NCI-H1092 (cell line): ENCODE measurements around the gene SGSH.
A peak's percentile ranks its signal among the peaks of the same experiment; 100 is the strongest.
"Not testable (repeated sequence)": the region's sequence is repeated elsewhere in the genome, so short reads cannot be mapped to it uniquely, and the experiment has no call there.

Source experiments
- DNase-seq: peaks from one replicate; lab custom pipeline; 2025; lab: John Stamatoyannopoulos, UW

SGSH gene

DNA sequence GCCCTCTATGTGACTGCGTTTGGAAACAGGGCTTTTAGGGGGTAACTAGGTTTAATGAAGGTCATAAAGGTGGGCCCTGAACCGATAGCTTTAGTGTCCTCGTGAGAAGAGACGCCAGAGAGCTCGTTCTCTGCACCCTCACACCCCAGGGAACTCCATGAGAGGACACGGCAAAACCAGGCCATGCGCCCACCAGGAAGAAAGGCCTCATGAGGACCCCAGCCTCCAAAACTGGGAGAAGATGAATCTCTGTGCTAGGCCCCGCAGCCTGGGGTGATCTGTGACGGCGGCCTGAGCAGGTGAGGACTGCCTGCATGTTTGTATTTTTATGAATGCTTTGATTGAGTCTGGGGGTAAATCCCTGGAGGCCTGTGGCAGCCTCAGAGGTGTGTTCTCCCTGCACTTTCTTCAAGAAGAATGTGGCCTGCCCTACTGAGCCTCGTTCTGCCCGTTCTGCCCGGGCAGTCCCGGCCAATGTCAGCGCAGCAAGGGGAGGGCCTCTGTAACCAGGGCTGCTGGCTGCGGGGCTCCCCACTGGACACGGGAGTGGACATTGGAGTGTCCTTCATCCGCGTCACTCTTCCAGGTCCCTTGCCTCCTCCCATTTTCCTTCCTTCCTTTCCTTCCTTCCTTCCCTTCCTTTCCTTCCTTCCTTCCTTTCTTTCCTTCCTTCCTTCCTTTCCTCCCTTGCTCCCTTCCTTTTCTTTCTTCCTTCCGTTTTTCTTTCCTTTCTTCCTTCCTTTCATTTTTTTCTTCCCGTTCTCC is 33.7 kb upstream of the SGSH start:
- DNase-seq = no peak

DNA sequence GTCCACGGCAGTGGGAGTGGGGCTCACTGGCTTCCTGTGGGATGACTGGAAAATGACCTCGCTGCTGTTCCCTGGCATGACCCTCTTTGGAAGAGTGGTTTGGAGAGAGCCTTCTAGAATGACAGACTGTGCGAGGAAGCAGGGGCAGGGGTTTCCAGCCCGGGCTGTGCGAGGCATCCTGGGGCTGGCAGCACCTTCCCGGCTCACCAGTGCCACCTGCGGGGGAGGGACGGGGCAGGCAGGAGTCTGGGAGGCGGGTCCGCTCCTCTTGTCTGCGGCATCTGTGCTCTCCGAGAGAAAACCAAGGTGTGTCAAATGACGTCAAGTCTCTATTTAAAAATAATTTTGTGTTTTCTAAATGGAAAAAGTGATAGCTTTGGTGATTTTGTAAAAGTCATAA is 32.7 kb upstream of the SGSH start:
- peak; percentile 34 for DNase-seq

DNA sequence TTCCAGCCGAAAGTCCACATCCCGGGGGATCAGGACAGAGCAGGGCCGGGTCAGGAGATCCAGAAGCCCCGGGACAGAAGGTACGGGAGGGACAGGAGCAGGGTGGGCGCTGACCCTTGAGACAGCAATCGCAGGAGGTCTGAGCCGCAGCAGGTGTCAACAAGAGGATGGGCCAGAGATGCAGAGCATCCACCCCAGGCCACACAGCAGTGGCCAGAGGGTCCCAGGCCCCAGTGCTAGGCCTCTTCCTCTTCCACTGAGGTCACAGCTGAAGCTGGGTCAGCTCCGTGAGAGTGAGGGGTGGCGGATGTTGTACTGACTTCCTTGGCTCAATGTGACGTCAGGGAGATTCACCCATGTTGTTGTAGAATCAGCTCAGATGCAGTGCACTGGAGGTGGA is 31.8 kb upstream of the SGSH start:
- no peak for DNase-seq

GRCh38 chr17:80248894-80249710 is 29.0 kb upstream of the SGSH start:
- DNase-seq = no peak

DNA sequence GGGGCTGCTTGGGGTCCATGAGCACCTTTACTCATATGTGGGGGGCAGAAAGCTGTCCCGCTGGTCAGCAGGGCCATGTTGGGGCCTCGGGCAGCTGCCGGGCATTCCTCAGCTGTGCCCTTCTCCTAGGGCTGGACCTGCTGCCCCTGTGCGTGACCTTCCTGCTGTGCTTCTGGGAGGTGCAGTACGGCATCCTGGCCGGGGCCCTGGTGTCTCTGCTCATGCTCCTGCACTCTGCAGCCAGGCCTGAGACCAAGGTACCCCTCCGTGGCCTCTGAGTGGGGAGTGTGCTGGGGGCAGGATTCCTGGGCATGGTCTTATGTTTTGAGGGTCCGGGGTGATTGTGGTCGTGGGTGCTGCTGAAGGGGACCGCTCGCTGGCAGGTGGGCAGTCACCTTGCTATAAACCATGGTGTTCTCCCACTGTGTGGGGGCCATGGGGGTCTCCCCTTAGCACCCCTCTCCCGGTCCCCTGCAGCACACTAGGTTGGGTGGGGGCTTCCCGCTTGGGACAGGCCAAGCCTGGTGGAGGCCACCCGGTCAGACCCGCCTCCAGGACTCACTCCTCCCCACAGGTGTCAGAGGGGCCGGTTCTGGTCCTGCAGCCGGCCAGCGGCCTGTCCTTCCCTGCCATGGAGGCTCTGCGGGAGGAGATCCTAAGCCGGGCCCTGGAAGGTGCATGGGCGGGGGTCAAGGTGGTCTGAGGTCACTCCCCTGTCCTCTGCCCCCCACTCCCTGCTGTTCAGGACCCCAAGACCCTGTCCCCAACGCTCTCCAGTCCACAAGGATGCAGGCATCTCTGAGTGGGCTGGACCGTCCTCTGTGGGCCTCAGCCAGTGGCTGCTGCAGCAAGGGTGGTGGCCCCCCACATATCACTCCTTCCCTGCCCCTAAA is 28.1 kb upstream of the SGSH start:
- DNase-seq = no peak

DNA sequence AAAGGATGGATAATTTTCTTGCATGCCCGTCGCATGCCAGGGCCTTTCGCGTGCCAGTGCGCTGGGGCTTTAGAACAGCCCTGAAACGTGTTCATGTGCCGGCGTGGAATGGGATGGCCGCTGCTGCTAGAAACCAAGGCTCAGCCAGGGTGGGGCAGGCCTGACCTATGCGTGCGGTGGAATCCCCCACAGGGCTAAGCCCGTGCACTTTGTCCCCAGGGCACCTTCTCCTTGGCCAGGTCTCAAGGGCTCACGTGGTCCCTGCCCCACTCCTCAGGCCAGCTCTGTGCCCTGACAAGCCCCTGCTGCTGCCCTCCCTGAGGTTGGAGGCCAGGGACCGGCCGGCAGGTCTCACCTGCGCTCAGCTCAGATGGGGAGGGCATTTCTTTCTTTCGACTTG is 27.4 kb upstream of the SGSH start:
- no peak for DNase-seq

GRCh38 chr17:80246726-80247125 is 26.6 kb upstream of the SGSH start:
- no peak for DNase-seq

DNA sequence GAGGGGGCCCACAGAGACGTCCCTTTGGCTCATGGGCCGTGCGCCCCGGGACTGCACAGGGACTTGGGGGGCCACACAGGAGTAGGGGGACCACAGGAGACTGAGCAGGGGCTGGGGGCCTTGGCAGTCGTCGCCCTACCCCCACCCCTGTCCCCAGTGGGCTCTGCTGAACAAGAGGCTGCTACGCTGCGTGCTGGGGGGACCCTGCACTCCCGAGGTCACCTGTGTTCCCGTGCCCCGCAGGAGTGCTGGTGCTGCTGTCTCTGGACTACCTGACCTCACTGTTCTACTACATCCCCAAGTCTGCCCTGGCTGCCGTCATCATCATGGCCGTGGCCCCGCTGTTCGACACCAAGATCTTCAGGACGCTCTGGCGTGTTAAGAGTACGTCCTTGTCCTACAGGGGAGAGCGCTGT is 26.1 kb upstream of the SGSH start:
- no peak for DNase-seq

DNA sequence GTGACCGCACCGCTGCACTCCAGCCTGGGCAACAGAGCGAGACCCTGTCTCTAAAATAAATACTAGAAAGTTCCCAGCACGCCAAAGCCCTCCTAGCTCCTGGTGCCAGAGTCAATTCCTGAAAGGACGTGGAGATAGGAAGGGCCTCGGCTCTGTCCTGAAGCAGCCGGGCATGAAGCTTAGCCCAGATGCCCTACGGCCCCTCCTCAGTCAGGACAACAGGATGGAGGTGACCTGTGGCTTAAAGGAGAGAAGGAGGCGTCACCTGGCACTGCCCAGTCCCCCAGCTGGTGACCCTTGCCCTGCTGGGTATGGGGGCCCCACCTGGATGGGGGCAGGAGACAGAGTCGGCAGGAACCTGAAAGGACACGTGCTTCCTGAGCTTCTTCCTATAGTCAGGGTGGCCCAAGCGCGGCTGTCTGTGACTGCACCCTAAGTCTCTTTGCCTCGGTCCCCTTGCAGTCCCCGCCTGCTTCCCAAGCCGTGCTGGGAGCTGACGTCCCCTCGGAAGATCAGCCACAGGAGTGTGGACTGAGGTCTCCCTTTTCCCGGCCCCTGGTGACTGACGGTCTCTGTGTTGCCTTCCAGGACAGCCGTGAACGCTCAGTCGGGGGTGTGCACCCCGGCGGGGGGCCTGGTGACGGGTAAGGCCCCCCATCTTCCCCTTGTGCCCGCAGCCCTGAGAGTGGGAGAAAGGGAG is 25.6 kb upstream of the SGSH start:
- DNase-seq = no peak

DNA sequence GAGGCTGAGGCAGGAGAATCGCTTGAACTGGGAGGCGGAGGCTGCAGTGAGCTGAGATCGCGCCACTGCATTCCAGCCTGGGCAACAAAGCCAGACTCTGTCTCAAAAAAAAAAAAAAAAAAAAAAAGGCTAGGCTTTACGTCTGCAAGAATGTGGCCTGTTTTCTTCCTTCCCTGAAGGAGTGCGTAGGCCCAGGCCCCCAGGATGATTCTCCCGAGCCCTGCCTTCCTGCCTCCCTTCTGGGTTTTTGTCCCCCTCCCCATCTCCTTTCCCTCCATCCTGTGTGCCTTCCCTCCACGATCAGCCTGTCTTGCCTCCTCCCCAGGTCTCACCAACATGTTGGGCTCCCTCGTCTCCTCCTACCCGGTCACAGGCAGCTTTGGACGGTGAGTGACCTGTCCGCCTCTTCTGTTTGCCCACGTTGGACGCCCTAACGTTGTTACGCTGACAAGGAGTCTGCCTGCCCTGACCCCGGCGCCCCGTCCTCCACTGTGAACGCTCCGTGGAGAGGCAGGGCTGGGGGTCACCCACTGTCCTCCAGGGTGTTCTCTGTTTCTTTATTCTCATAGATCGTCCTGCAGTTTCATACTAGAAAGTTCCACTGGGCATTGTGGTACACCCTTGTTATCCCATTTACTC is 24.9 kb upstream of the SGSH start:
- DNase-seq = no peak

GRCh38 chr17:80244448-80244847 is 24.3 kb upstream of the SGSH start:
- DNase-seq = not testable (repeated sequence)

GRCh38 chr17:80243526-80244433 is 23.6 kb upstream of the SGSH start:
- no peak for DNase-seq

DNA sequence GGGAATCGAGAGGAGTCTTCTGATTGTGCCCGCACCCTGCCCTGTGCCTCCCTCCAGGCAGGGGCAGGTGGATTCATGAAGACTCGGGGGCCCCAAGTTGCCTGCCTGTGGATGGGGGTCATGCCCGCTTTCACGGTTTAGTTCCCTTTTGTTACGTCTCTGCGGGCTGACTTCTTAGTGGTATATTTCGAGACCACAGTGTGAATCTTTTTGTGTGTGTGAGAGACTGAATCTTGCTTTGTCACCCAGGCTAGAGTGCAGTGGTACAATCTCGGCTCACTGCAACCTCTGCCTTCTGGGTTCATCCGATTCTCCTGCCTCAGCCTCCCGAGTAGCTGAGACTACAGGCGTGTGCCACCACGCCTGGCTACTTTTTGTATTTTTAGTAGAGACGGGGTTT is 22.4 kb upstream of the SGSH start:
- no peak for DNase-seq

GRCh38 chr17:80237386-80237785 is 17.3 kb upstream of the SGSH start:
- no peak for DNase-seq

DNA sequence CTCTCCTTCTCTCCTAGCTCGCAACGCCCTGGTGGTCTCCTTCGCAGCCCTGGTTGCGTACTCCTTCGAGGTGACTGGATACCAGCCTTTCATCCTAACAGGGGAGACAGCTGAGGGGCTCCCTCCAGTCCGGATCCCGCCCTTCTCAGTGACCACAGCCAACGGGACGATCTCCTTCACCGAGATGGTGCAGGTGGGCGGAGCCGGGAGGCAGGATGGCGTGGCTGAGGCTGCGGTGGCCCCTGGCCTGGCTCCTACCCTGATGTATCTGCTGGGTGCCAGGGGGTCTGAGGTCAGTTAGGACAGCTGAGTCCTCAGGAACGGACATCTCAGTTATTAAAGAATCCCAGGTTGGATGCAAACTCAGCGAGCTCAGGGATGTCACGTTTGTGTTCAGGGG is 16.8 kb upstream of the SGSH start:
- DNase-seq = no peak

GRCh38 chr17:80233202-80233601 is 13.1 kb upstream of the SGSH start:
- no peak for DNase-seq

GRCh38 chr17:80232438-80232837 is 12.3 kb upstream of the SGSH start:
- DNase-seq = no peak

DNA sequence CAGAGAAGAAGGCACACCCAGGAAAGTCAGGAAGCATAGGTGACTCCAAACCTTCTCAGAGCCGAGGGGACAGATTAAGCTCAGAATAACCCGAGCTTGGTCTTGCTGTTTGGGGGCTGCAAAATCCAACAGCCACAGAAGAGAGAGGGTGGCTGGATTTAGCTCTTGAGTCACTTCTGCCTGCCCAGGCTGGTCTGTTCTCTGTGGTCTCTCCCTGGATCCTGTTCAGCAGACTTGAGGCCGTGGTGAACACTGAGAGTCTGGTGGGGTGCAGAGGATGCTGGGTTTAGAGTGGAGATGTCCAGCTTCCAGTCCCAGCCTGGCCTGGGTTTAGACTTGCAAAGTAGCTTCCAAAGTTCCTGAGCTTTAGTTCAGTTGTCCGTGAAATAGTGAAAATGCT is 8.9 kb upstream of the SGSH start:
- DNase-seq = no peak

DNA sequence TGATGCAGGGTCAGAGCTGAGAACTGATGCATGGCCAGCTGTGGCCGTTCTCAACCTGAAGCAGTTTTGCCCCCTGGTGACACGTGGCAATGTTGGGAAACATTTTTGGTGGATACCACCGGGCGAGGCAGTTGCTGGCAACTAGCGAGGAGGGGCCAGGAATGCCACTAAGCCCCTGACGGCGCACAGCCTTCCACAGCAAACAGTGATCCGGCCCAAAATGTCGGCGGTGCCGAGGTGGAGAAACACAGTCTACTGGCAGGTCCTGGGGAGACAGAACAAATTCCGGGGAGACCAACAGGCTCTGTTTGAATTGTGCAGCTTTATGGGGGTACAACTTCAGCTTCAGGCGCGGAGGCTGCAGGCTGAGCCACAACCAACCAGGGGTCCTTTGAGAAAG is 8.3 kb upstream of the SGSH start:
- DNase-seq = no peak

DNA sequence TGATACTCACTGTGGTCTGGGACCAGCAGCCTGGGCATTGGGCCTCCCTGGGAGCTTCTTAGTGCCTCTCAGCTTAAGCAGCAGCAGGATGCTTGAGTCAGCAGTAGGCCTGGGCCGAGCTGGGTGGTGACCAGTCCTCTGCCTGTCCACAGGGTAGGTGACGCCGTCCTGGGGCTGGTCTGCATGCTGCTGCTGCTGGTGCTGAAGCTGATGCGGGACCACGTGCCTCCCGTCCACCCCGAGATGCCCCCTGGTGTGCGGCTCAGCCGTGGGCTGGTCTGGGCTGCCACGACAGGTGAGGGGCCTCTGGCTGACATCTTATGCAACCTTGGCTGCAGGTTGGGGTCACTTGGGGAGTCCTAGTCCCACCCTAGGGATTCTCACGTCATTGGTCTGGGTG is 7.5 kb upstream of the SGSH start:
- DNase-seq = no peak
